Thymus (tissue), 11 donors: ENCODE results near the gene LRRFIP1. TPM values are rescaled to one million over a fixed set of nuclear protein-coding genes. Genes with fewer than 3 reads are reported as not detected.
"Not testable (repeated sequence)": the region's sequence is repeated elsewhere in the genome, so short reads cannot be mapped to it uniquely, and the experiment has no call there.

Experiments used
- DNase-seq, 9 donors: peaks; one replicate each; pipeline ENCODE4 v3.0.0-alpha.2; 2013; ENCODE audit warnings: low spot score in 9 of 9, low read depth in 6 of 9, missing footprints in 1 of 9
- H3K27ac ChIP-seq, 2 donors: one replicate each; pipeline ENCODE4 v1.5.1; 2013; ENCODE audit warnings: control low read depth in 1 of 2, low read depth in 1 of 2, low read length in 1 of 2, mild to moderate bottlenecking in 1 of 2, moderate library complexity in 1 of 2
- H3K27me3 ChIP-seq, 2 donors: one replicate each; pipeline ENCODE4 v1.5.1; 2013; ENCODE audit warnings: low read length in 1 of 2; ENCODE audit not compliant: control insufficient read depth in 2 of 2, insufficient read depth in 1 of 2
- H3K36me3 ChIP-seq, 2 donors: one replicate each; pipeline ENCODE4 v1.5.1; 2013; ENCODE audit warnings: low read length in 1 of 2, mild to moderate bottlenecking in 1 of 2, moderate library complexity in 1 of 2; ENCODE audit not compliant: control insufficient read depth in 2 of 2, insufficient read depth in 2 of 2
- H3K4me1 ChIP-seq, 2 donors: one replicate each; pipeline ENCODE4 v1.5.1; 2013; ENCODE audit warnings: low read length in 2 of 2; ENCODE audit not compliant: control insufficient read depth in 2 of 2, insufficient read depth in 2 of 2
- H3K4me3 ChIP-seq, 2 donors: one replicate each; pipeline ENCODE4 v1.5.1; 2013; ENCODE audit warnings: low read length in 2 of 2, control low read depth in 1 of 2, mild to moderate bottlenecking in 1 of 2
- H3K9me3 ChIP-seq, 2 donors: one replicate each; pipeline ENCODE4 v1.5.1; 2013; ENCODE audit warnings: low read length in 1 of 2, mild to moderate bottlenecking in 1 of 2; ENCODE audit not compliant: control insufficient read depth in 2 of 2, insufficient read depth in 1 of 2
- WGBS: extraction: QIAGEN DNeasy Blood & Tissue Kit; methylation state at CpG from one replicate; pipeline ENCODE4 v1.1.7; 2013; 5-methylcytosine and 5-hydroxymethylcytosine counted together
- polyA plus RNA-seq: library from polyadenylated mRNA; stranded (reverse); fragments of 200-250 nt; gene quantifications from one replicate; pipeline ENCODE4 v1.2.3, GENCODE V29; 2013
- total RNA-seq: library from RNA; stranded (reverse); fragments of 120-200 nt; gene quantifications from one replicate; pipeline ENCODE4 v1.2.4, GENCODE V29; 2013
- donor health status: healthy.

Gene LRRFIP1
- total and polyA plus RNA-seq, 2 donors: 31.0 to 62.6 TPM

DNA sequence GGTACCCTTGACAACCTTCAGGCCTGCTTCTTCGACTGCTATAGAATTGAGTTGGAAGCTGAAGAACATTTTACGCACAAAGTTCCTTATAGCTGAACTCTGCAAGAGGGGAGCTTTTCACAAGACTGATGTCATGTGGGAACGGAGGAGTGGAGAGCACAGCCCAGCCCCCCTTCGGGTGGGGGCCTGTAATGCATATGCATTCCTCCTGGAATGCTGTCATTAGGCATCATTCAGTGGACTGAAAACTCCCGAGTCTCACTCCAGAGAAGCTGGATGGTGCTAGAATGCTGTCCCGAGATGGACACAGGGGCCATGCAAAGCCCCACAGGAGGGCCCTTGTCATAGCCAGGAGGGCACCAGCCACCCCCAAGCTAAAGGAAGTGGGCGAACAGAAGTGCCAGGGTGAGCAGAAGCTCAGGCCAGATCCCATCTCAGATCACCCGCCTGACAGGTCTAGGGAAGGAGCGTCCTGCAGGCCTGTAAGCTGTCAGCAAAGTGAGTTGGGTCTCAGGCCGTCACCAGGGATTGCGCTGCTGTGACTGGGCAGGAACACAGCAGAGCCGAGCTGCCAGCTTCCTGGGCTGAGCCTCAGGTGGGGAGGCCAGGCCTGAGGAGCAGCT, 127.3 kb downstream of the LRRFIP1 start:
- Histone ChIP-seq H3K4me1 (no peaks in the 10 kb centered on the region), H3K27ac (no peak overlapping the region), H3K9me3 (no peaks in the 10 kb centered on the region), H3K4me3 (no peak overlapping the region), H3K36me3 (peaks cover 66 to 78% of the 10 kb centered on the region in 2 donors), H3K27me3 (no peaks in the 10 kb centered on the region)
- no peak for DNase-seq
- 98% methylated on average over 12 of the region's 12 CpGs for WGBS

DNA sequence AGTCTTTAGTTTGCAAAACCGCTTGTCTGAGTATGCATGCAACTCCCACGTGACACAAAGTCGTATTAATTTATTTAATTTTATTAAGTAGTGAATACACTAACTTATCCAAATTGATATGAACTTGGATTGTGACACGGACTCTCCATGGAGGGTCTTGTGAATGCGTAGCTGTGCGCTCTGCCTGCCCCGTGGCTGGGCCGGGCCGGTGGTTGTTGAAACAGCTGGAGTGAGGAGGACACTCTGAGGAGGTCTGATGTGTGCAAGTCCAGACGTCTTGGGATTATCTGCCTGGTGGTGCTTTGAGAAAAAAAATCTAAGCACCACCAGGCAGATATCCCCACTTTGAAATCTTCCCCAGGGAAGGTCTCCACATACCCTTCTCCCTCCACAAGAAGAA, 130.2 kb downstream of the LRRFIP1 start:
- H3K36me3 ChIP-seq: peaks cover 63 to 81% of the 10 kb centered on the region in 2 donors
- H3K27me3 ChIP-seq: no peaks in the 10 kb centered on the region
- no peak overlapping the region for H3K27ac ChIP-seq
- H3K9me3 ChIP-seq: no peaks in the 10 kb centered on the region
- DNase-seq: no peak
- H3K4me1 ChIP-seq: no peaks in the 10 kb centered on the region
- WGBS: 98% methylated on average over 10 of the region's 10 CpGs
- H3K4me3 ChIP-seq: no peak overlapping the region

DNA sequence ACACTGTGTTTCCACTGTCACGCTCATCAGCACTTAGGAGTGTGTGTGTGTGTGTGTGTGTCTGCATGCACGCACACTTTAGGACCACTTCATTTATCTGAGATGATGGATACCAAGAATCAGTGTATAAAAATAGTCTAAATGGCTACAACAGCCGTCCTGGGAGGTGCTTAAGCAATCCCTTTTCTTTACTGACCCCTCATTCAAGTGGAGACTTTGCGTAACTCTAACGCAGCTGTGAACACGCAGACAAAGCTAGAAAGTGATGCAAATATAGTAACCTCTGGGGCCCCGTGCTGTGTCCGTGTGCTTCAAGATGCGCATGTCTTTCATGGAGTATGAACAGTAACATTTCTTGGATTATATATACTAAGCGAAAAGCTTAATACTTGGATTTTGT, 130.8 kb downstream of the LRRFIP1 start:
- no peak for DNase-seq
- 97% methylated on average over 10 of the region's 10 CpGs for WGBS
- H3K36me3 ChIP-seq: peaks cover 65 to 83% of the 10 kb centered on the region in 2 donors

DNA sequence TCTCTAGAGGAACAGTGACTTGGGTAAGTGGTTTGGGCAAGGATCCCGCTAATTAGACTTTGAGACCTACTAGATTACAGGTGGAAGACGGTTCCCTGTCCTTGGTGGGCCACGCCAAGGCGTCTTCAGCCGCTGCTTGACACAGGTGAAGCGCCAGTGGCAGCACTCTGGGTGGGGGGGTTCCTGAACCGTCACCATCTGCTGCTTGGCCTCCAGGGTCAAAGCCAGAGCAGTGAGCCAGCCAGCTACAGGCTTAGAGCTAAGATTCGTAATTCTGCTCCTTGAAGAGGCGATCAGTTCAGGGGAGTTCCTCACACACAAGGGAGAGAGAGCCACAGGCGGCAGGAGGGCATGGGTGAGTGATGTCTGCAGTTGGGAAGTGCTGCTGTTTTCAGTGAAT, 131.8 kb downstream of the LRRFIP1 start:
- H3K4me3 ChIP-seq: no peak overlapping the region

More for the DNA sequence above, 130.8 kb downstream of the LRRFIP1 start:
- Histone ChIP-seq H3K9me3 (no peaks in the 10 kb centered on the region), H3K4me3 (no peak overlapping the region), H3K27ac (no peak overlapping the region), H3K4me1 (no peaks in the 10 kb centered on the region), H3K27me3 (no peaks in the 10 kb centered on the region)

GRCh38 chr2:237760506-237761502, 133.4 kb downstream of the LRRFIP1 start:
- WGBS: 99% methylated on average over 23 of the region's 23 CpGs
- Histone ChIP-seq H3K4me1 (no peaks in the 10 kb centered on the region), H3K9me3 (no peaks in the 10 kb centered on the region), H3K27me3 (no peaks in the 10 kb centered on the region), H3K4me3 (no peak overlapping the region), H3K27ac (no peak overlapping the region), H3K36me3 (peaks cover 56 to 67% of the 10 kb centered on the region in 2 donors)
- DNase-seq: no peak

More for the DNA sequence above, 131.8 kb downstream of the LRRFIP1 start:
- no peaks in the 10 kb centered on the region for H3K9me3 ChIP-seq
- peaks cover 66 to 82% of the 10 kb centered on the region in 2 donors for H3K36me3 ChIP-seq
- 97% methylated on average over 10 of the region's 10 CpGs for WGBS
- no peak for DNase-seq
- no peaks in the 10 kb centered on the region for H3K4me1 ChIP-seq
- H3K27me3 ChIP-seq: no peaks in the 10 kb centered on the region
- no peak overlapping the region for H3K27ac ChIP-seq

DNA sequence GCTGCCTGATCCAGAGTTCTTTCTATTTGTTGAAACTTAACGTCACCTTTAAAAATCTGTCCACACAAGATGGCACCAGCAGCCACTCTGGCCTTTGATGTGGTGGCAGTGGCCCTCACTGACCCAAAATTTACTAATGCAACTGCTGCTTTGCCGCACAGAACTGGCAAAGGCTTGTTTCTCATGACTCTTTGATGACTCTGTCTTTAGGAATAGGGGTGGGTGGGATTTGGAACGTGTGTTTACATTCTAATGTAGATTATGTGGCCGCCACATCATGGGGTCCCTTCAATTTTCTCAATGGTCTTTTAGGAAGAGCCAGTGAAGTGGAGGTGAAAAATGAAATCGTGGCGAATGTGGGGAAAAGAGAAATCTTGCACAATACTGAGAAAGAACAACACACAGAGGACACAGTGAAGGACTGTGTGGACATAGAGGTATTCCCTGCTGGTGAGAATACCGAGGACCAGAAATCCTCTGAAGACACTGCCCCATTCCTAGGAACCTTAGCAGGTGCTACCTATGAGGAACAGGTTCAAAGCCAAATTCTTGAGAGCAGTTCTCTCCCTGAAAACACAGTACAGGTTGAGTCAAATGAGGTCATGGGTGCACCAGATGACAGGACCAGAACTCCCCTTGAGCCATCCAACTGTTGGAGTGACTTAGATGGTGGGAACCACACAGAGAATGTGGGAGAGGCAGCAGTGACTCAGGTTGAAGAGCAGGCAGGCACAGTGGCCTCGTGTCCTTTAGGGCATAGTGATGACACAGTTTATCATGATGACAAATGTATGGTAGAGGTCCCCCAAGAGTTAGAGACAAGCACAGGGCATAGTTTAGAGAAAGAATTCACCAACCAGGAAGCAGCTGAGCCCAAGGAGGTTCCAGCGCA, 135.2 kb downstream of the LRRFIP1 start:
- H3K4me3 ChIP-seq, H3K4me1 ChIP-seq, DNase-seq, H3K27me3 ChIP-seq, H3K27ac ChIP-seq, H3K9me3 ChIP-seq: not testable (repeated sequence)
- WGBS: 98% methylated on average over 9 of the region's 9 CpGs
- peaks cover 49 to 57% of the 10 kb centered on the region in 2 donors for H3K36me3 ChIP-seq

- H3K27me3 ChIP-seq: no peaks in the 10 kb centered on the region
- no peaks in the 10 kb centered on the region for H3K4me1 ChIP-seq
- no peak overlapping the region for H3K4me3 ChIP-seq
- peaks cover 46 to 52% of the 10 kb centered on the region in 2 donors for H3K36me3 ChIP-seq
- WGBS: 96% methylated on average over 10 of the region's 10 CpGs
- no peaks in the 10 kb centered on the region for H3K9me3 ChIP-seq
- DNase-seq: no peak
- H3K27ac ChIP-seq: no peak overlapping the region
These were observed 136.4 kb downstream of the LRRFIP1 start for GRCh38 chr2:237763812-237764211.

DNA sequence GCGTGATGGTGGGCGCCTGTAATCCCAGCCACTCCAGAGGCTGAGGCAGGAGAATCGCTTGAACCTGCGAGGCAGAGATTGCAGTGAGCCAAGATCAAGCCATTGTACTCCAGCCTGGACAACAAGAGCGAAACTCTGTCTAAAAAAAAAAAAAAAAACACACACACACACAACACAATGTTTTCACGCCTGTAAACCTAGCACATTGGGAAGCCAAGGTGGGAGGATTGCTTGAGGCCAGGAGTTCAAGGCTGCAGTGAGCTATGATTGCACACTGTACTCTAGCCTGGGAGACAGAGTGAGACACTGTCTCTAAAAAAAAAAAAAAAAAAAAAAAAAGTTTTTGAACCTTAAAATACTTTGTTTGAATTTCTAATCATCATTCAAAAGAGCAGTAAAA, 137.7 kb downstream of the LRRFIP1 start:
- H3K4me3 ChIP-seq, H3K4me1 ChIP-seq, H3K27me3 ChIP-seq, H3K27ac ChIP-seq, DNase-seq, H3K9me3 ChIP-seq: not testable (repeated sequence)
- peaks cover 46 to 50% of the 10 kb centered on the region in 2 donors for H3K36me3 ChIP-seq
- over 99% methylated on average over 6 of the region's 6 CpGs for WGBS
